Type B pancreatic cell (in vitro differentiated cells): ENCODE measurements around the gene ITM2C. TPM values are rescaled to one million over a fixed set of nuclear protein-coding genes. Genes with fewer than 3 reads are reported as not detected.

Experiments used
- DNase-seq: peaks from one replicate; pipeline ENCODE4 v3.0.0; 2021; ENCODE audit warnings: mixed read lengths; ENCODE audit not compliant: unreplicated experiment; ENCODE audit errors: extremely low spot score
- H3K27ac Mint-ChIP-seq: 2 replicates; pipeline ENCODE4 v1.8.0; 2021; ENCODE audit warnings: mild to moderate bottlenecking, mixed read lengths
- H3K27me3 Mint-ChIP-seq: 2 replicates; pipeline ENCODE4 v1.8.0; 2021; ENCODE audit warnings: mixed read lengths
- H3K36me3 Mint-ChIP-seq: 2 replicates; pipeline ENCODE4 v1.8.0; 2021; ENCODE audit warnings: mixed read lengths
- H3K4me1 Mint-ChIP-seq: one replicate; pipeline ENCODE4 v1.8.0; 2021; ENCODE audit warnings: mixed read lengths; ENCODE audit not compliant: unreplicated experiment
- H3K4me3 Mint-ChIP-seq: 2 replicates; pipeline ENCODE4 v1.8.0; 2021; ENCODE audit warnings: mild to moderate bottlenecking, mixed read lengths
- H3K9me3 Mint-ChIP-seq: 2 replicates; pipeline ENCODE4 v1.8.0; 2021; ENCODE audit warnings: mixed read lengths
- CTCF ChIP-seq: fragments of 200-600 bp; sonication (generic); conservative IDR thresholded peaks from 2 replicates; pipeline ENCODE4 v1.5.0; 2021; ENCODE audit warnings: antibody characterized with exemption, mild to moderate bottlenecking
- total RNA-seq: library from RNA; stranded (reverse); gene quantifications from 2 replicates; pipeline ENCODE4 v1.2.1, GENCODE V29; 2021; ENCODE audit warnings: low replicate concordance

The ITM2C gene
- total RNA-seq, 1 donor from 2014 or later: 285 TPM

DNA sequence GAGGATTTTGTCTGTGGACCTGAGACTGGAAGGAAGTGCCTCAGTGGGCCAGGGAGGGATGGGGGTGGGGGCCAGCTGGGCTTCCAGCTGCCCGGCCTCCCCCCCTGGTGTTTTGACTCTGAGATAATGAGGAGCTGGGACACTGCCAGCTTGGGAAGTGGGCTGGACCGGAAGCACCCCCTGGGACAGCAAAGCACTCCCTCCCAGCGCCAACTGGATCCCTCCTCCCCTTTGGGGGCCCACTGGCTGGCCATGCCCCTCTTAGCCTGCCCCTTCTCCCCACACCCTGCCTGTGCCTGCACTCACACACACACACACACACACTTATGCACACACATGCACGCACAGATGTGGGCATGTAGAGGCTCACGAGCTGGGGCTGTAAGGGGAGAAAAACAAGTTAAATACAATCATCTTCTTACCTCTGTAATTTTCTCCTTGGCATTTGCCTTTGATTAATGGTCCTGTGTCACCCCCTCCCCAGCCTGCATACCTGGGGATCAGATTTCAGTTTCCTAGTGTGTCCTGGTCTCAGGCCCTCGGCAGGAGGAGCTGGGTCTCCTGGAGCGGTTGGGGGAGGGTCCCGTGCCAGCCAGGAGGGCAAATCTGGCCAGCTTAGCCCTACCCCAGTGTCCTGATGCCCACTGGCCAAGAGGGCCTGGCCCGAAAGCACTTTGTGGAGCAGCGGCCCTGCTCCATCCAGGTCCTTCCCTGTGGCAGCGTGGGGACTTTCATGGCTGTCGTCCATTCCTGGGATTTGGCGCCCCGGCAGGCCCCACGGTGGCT, 3.6 kb downstream of the ITM2C start:
- Mint-ChIP-seq H3K27ac (peak overlapping the region; percentile 95), H3K27me3 (no peaks in the 10 kb centered on the region), H3K9me3 (no peaks in the 10 kb centered on the region), H3K4me1 (peaks cover 45% of the 10 kb centered on the region), H3K4me3 (peak overlapping the region; percentile 84), H3K36me3 (no peaks in the 10 kb centered on the region)
- peak; percentile 72 for DNase-seq
- TF ChIP-seq CTCF: no peak

DNA sequence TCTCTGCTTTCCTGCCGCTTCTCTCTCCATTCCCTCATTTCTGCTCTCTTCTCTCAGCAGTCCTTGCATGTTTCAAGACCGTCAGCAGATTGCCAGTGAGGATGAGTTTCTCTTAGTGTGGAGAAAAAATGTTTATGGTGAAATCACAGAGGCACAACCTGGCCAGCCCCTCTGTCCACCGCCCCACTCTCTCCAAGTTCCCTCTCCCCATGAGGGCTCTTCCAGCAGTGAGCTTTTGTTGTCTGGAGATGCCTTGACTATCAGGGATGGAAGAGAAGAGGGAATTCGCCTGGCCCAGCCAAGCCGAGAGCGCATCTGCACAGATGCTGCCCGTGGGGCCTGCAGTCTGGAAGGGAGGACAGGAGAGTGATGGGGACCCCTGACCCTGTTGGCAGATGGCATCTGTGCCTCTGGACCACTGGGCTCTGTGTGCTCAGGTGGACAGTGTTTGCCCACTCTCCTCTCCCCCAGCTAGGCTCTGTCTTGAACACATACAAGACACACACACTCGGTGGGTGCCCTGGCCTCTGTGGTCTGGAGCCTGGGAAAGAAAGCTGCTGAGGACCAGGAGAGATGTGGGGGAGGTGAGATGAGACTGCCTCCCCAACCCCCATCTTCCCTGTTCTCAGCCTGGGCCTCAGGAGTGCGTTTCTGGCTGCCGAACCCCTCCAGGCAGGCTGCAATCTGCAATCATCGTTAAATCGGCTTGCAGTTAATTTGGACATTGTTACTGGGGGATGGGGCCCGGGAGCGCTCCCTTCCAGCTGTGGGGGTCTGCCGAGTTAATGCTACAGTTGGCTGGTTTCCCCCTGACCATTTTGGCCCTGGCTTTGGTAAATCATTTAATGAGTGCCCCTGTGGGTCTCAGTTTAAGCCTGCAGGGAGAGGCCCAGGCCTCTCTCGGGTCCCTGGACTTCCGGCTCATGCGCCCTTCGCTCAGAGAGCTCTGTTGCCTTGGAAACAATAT, 4.5 kb downstream of the ITM2C start:
- TF ChIP-seq CTCF: no peak
- DNase-seq: peak; percentile 64
- H3K4me1 Mint-ChIP-seq: peaks cover 45% of the 10 kb centered on the region
- no peaks in the 10 kb centered on the region for H3K27me3 Mint-ChIP-seq
- peak overlapping the region; percentile 84 for H3K4me3 Mint-ChIP-seq
- no peaks in the 10 kb centered on the region for H3K36me3 Mint-ChIP-seq
- no peaks in the 10 kb centered on the region for H3K9me3 Mint-ChIP-seq
- peak overlapping the region; percentile 95 for H3K27ac Mint-ChIP-seq

DNA sequence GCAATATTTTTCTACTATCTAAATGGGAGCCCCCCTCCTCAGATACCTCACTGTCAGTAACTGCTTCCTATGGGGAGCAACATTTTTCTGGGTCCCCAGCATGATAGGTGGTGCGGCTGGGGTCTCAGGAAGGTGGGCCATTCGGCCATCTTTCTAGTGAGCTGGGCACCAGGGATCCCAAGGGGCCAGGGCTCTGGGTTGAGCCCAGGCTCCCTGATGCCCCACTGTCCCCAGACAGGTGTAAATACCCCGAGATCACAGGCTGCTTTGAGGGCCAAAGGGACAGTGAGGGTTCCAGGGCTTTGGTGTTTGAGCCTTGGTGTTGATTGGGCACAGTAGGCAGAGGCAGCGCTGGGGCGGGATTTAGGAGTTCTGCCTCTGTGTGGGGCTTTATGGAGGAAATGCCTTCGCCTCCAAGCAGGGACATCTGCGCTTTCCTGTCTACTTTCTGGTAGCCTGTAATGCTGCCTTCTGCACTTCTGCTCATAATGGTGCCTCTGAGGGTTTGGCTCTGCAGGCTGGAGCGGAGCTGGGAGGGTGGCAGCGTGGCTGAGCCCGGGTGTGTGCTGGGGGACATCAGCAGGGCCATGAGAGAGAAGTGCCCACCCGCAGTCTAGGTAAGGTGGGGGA, 5.3 kb downstream of the ITM2C start:
- no peaks in the 10 kb centered on the region for H3K27me3 Mint-ChIP-seq
- peak overlapping the region; percentile 95 for H3K27ac Mint-ChIP-seq
- H3K9me3 Mint-ChIP-seq: no peaks in the 10 kb centered on the region
- DNase-seq: peak; percentile 64
- no peak for TF ChIP-seq CTCF
- H3K4me3 Mint-ChIP-seq: peak overlapping the region; percentile 84
- H3K4me1 Mint-ChIP-seq: peaks cover 40% of the 10 kb centered on the region
- no peaks in the 10 kb centered on the region for H3K36me3 Mint-ChIP-seq

- H3K4me1 Mint-ChIP-seq: peaks cover 40% of the 10 kb centered on the region
- peak; percentile 71 for DNase-seq
- peak overlapping the region; percentile 84 for H3K4me3 Mint-ChIP-seq
- peaks cover 4% of the 10 kb centered on the region for H3K36me3 Mint-ChIP-seq
- no peaks in the 10 kb centered on the region for H3K27me3 Mint-ChIP-seq
- no peak for TF ChIP-seq CTCF
- H3K27ac Mint-ChIP-seq: peak overlapping the region; percentile 95
- H3K9me3 Mint-ChIP-seq: no peaks in the 10 kb centered on the region
These were observed 6.0 kb downstream of the ITM2C start for GRCh38 chr2:230870544-230871360.
